Testis (tissue), 2 donors: Measurements from ENCODE around the gene NUP93.

Source experiments
- POLR2A ChIP-seq: fragments of 450-650 bp; IDR thresholded peaks from one replicate; pipeline ENCODE4 v1.6.1; 2017; ENCODE audit warnings: antibody characterized with exemption, mild to moderate bottlenecking, moderate library complexity
- TF ChIP-seq, protein P1 (sequence below), 3 experiments: fragments of 450-650 bp in 2 of 3; fragments of 200-600 bp in 1 of 3; sonication (generic) in 1 of 3; IDR thresholded peaks; one replicate each; pipeline ENCODE4 v1.5.1; 2016 to 2019; ENCODE audit warnings: antibody characterized with exemption in 3 of 3, mild to moderate bottlenecking in 2 of 3, moderate library complexity in 1 of 3

DNA sequence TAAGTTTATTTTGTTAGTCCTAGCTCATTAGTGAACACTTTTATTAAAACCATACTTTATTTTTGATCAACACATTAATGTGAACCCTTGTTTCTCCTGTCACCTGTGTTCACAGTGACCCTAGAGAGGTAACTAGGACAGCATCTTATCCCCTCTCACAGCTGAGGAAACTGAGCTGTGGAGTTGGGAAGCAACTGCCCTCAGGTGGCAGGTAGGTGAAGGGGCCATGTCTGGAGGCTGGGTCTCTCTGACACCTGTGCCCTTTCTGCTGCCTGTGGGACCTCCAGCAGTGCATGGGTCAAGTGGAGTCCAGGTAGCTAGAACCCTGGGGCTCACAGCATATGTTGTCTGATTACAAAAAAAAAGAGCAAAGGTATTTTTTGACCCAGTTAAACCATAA, 112.2 kb downstream of the NUP93 start:
- TF ChIP-seq, protein P1, sequence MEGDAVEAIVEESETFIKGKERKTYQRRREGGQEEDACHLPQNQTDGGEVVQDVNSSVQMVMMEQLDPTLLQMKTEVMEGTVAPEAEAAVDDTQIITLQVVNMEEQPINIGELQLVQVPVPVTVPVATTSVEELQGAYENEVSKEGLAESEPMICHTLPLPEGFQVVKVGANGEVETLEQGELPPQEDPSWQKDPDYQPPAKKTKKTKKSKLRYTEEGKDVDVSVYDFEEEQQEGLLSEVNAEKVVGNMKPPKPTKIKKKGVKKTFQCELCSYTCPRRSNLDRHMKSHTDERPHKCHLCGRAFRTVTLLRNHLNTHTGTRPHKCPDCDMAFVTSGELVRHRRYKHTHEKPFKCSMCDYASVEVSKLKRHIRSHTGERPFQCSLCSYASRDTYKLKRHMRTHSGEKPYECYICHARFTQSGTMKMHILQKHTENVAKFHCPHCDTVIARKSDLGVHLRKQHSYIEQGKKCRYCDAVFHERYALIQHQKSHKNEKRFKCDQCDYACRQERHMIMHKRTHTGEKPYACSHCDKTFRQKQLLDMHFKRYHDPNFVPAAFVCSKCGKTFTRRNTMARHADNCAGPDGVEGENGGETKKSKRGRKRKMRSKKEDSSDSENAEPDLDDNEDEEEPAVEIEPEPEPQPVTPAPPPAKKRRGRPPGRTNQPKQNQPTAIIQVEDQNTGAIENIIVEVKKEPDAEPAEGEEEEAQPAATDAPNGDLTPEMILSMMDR (IDR thresholded peaks at IDR 0.05), result no peak
- TF ChIP-seq POLR2A, result no peak
